GM18505 (cell line): ENCODE data around the gene CLIP1.
A peak's percentile ranks its signal among the peaks of the same experiment; 100 is the strongest.
"Not testable (repeated sequence)": the region's sequence is repeated elsewhere in the genome, so short reads cannot be mapped to it uniquely, and the experiment has no call there.

Source experiments
- ATAC-seq: cut with Tn5 transposase; IDR thresholded peaks from one replicate; pipeline ENCODE4 v1.9.1; 2021; ENCODE audit not compliant: unreplicated experiment
- POLR2A ChIP-seq: IDR thresholded peaks from 4 replicates; pipeline ENCODE4 v1.6.1; 2011; ENCODE audit warnings: borderline replicate concordance; ENCODE audit not compliant: insufficient read depth, insufficient read length; ENCODE audit errors: extremely low read depth

Gene CLIP1

DNA sequence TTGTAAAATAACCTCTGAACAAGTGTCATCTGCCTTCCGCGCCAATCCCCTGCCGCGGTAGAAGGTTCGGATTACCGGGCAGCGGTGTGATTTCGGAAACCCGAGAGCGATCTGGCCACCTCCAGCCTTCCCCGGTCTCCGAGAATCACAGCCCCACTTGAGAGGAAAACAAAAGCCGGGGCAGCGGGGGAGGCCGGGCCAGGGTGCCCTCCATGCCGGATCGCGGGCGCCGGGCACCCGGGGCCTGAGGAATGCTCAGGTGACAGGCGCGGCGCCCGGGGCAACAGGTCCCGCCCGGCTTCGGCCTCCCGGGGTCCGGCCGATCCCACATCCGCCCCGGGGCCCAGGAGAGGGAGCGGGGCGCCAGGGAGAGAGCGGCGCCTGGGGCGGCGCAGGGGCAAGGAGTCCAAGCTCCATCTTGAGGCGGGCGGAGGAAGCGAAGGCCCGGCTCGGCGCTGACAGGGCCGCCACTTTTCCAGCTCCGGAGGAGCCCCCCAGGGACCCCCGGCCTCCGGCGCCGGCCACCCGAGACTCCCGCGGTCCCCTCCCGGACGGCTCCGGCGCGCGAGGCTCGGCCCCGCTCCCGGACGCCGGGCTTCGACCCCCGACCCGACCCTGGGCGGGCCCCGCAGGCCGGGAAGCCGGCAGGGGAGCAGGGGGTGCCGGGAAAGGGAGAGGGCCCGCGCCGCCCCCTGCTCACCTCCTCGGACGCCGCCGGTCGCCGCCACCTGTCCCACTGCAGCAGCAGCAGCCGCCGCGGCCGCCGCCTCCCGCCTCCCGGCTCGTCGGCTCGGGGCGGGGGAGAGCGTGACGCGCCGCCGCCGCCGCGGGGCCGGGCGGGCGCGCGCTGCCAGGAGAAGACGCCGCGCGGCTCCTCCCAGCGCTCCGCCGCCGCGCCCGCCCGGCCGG lies at the start of gene CLIP1:
Gene CLIP1, minus strand, starts transcription at position 849 of the 909 bp plus-strand sequence. CDS start 42,217 bp downstream, outside the sequence.
- ATAC-seq: peak; percentile 52
- TF ChIP-seq POLR2A: peak; percentile 64

GRCh38 chr12:122471324-122472226 lies 49.1 kb upstream of the CLIP1 start:
- no peak for ATAC-seq
- no peak for TF ChIP-seq POLR2A

GRCh38 chr12:122470576-122470975 lies 48.1 kb upstream of the CLIP1 start:
- not testable (repeated sequence) for ATAC-seq

- ATAC-seq: not testable (repeated sequence)
Measured at GRCh38 chr12:122469856-122470255, 47.4 kb upstream of the CLIP1 start.

DNA sequence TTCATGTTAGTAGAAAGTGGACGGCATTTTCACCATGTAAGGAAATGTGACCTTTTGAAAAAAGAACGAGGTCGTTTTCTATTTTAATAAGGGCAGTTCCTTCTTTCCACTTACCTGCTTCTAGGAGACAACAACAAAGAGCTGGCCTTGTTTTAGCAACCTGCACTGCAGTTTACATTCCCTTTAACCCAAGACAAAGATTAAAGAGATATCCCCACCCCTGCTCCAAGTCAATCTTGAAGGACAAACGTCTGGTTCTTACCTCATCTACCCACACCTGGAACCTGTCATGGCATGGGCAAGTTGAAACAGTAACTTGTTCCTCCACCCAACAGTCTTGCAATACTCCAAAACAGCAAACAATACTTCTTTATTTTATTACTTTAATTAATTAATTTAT lies 45.5 kb upstream of the CLIP1 start:
- no peak for ATAC-seq
- TF ChIP-seq POLR2A: no peak

- not testable (repeated sequence) for ATAC-seq
Measured at GRCh38 chr12:122464317-122465042, 42.0 kb upstream of the CLIP1 start.

DNA sequence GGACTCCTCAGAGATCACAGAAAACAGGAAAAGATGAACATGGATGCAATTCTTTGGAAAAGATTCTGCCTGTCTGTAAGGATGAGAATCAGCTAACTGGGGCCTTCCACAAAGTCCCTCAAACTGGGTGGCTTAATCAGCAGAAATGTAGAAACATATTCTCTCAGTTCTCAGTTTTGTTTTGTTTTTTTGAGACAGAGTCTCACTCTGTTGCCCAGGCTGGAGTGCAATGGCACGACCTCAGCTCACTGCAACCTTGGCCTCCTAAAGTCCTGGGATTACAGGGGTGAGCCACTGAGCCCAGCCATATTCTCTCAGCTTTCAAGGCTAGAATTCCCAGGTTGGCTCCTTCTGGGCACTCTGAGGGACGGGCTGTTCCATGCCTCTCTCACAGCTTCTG lies 38.2 kb upstream of the CLIP1 start:
- TF ChIP-seq POLR2A: no peak

GRCh38 chr12:122460061-122460460 lies 37.6 kb upstream of the CLIP1 start:
- no peak for TF ChIP-seq POLR2A
- ATAC-seq: no peak

More for the DNA sequence above, 38.2 kb upstream of the CLIP1 start:
- no peak for ATAC-seq

DNA sequence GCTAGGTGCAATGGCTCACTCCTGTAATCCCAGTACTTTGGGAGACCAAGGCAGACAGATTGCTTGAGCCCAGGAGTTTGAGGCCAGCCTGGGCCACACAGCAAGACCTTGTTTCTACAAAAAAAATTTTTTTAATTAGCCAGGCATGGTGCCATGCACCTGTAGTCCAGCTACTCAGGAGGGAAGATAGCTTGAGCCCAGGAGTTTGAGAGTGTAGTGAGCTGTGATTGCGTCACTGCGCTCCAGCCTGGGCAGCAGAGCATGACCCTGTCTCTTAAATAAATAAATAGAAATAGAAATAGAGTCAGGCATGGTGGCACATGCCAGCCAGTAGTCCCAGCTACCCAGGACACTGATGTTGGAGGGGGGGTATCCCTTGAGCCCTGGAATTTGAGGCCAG lies 36.7 kb upstream of the CLIP1 start:
- ATAC-seq: no peak
- no peak for TF ChIP-seq POLR2A

GRCh38 chr12:122458105-122459035 lies 35.9 kb upstream of the CLIP1 start:
- no peak for ATAC-seq
- no peak for TF ChIP-seq POLR2A

DNA sequence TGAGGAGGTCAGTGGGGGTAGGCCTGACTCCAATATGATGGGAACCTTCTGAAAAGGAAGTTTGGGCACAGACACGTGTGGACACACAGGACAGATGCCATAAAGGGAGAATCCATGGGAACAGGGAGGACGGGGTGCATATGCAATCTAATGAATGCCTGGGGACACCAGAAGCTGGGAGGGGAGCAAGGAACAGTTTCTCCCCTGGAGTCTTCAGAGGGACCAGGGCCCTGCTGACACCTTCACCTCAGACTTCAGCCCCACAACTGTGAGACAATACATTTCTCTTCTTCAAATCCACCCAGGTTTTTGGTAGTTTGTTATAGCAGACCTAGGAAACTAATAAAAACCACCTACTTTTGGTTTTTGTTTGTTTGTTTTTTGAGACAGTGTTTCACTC lies 35.2 kb upstream of the CLIP1 start:
- TF ChIP-seq POLR2A: no peak
- no peak for ATAC-seq

- no peak for ATAC-seq
- TF ChIP-seq POLR2A: no peak
Measured at GRCh38 chr12:122454739-122455138, 32.3 kb upstream of the CLIP1 start.
